GM12801 (cell line): ENCODE measurements around the gene EDARADD.

Experiments used
- TF ChIP-seq, protein P1 (sequence below): IDR thresholded peaks from one replicate; pipeline ENCODE4 v1.5.1; 2011; ENCODE audit warnings: control low read depth; ENCODE audit not compliant: insufficient read length; ENCODE audit errors: extremely low read depth

EDARADD gene

DNA sequence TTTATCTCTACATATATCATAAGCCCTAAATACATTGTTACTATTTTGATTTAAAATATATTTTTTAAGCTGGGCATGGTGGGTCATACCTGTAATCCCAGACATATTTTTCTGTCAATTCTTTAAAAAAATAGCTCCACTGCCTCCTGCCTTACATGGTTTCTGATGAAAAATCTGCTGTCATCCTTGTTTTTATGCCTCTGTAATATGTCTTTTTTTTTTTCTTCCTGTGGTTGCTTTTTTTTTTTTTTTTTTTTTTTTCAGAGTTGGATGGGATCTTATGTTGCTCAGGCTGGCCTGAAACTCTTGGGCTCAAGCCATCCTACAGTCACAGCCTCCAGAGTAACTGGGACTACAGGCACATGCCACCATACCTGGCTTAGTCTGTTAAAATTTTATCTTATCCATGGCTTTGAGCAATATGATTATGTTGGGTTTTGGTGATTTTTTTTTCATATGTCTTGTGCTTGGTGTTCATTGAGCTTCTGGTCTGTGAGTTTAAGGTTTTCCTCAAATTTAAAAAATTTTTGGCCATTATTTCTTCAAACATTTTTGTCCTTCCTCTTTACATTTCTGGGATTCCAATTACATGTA, 12.4 kb upstream of the EDARADD start:
- TF ChIP-seq, protein P1, sequence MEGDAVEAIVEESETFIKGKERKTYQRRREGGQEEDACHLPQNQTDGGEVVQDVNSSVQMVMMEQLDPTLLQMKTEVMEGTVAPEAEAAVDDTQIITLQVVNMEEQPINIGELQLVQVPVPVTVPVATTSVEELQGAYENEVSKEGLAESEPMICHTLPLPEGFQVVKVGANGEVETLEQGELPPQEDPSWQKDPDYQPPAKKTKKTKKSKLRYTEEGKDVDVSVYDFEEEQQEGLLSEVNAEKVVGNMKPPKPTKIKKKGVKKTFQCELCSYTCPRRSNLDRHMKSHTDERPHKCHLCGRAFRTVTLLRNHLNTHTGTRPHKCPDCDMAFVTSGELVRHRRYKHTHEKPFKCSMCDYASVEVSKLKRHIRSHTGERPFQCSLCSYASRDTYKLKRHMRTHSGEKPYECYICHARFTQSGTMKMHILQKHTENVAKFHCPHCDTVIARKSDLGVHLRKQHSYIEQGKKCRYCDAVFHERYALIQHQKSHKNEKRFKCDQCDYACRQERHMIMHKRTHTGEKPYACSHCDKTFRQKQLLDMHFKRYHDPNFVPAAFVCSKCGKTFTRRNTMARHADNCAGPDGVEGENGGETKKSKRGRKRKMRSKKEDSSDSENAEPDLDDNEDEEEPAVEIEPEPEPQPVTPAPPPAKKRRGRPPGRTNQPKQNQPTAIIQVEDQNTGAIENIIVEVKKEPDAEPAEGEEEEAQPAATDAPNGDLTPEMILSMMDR: no peak

DNA sequence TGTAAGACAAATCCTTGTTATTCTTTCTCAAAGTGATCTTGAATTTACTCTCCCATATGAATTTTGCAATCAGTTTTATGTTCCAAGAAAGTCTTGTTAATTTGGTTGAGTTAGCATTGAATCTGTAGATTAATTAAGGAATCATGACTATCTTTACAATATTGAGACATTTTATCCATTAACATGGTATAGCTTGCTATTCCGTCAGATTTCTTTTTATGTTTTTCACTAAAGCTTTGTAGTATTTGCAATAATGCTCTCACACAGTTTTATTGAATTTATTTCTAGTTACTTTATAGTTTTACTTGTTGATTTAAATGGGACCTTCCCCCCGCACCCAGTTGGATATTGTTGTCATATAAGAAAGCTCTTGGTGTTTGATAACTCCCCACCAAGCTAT, 5.8 kb upstream of the EDARADD start:
- TF ChIP-seq, protein P1: no peak

DNA sequence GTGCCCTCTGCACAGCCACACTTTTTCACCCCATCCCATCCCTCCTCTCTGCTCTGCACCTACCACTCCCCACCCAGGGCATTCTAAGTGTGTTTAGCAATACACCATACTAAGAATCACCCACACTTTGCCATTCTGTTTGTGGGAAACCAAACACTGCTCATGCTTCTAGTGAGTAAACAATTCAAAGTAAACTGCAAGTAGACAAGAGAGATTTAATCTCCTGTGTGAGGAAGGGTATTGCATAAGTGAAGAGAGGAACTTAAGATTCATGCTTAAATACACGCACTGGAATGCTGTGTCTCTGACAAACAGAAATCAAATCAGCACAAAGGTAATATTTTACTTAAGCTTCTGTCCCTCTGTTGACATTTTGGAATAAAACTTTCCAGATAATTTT, 4.8 kb upstream of the EDARADD start:
- TF ChIP-seq, protein P1: no peak

DNA sequence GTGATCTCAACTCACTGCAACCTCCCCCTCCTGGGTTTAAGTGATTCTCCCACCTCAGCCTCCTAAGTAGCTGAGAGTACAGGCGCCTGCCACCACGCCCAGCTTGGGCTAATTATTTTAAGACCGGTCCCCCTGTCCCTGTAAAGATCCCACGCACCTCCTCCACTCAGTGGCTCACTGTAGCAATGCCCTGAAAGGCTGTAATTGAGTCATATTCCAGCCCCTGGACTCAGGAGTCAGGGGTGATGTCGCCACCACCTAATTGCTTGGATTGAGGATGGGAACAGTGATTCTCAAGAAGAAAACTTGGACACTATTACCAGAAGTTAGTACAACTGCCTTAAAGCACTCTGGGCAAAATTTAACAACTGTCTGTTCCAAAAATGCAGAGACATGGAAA, 3.1 kb upstream of the EDARADD start:
- TF ChIP-seq, protein P1: no peak

DNA sequence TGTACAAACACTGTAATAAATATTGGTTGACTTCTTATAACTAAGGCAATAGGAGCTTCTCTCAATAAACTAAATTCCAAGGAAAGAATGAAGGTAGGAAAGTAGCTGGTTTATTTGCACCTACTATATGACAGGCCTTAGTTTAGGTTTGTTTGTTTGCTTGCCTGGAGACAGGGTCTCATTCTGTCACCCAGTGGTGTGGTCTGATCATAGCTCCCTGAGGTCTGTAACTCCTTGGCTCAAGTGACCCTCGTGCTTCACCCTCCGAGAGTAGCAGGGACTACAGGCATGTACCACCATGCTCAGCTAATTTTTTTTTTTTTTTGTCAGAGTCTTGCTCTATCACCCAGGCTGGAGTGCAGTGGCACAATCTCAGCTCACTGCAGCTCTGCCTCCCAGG, 1.9 kb upstream of the EDARADD start:
- TF ChIP-seq, protein P1: no peak

DNA sequence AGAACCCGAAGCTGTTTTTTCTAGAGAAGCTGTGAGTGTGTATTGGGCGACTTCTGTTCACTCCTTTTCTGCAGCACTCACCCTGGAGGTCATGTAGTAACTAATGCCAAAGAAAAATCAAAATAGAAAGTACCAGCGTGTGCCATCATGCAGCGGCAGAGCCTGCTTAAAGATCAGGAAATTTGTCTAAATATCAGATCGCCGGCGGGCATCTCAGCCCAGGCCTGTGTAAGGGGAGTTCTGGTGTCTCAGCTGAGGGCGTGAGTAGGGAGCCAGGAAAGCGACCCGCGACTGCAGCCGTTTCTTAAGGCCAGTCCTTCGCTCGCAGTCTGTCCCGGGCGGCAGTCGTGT, 768 bp downstream of the EDARADD start:
- TF ChIP-seq, protein P1: no peak

DNA sequence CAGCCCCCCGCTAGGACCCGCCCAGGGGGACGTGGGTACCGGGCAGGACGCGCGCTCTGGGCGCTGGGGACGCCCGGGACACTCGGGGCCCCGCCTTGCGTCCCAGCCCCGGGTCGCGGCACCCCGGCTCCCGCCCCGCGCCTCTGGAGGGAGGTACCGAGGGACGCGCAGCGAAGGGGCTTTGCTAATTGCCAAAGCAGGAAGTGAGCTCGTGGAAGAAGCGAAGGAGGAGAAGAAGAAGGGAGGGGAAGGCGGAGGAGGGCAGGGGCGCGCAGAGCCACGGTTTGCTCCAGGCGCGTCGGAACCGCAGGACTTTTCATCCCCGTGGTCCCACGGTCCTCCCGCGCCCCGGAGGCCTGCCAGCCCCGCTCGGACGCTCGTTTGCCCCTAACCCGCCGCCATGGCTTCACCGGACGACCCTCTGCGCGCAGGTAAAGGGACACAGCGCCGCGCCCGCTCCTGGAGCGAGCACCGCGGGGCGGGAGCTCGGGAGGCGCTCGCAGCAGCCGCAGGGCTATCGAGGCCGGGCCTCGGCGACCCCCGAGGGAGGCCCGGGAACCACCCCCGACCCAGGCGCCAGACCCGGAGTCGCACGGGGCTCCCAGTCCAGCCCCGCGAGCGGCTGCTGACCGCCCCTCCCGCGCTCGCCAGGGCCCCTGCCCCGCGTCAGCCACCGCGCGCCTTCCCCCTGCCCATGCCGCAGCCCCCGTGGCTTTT, 1.3 kb downstream of the EDARADD start:
- TF ChIP-seq, protein P1: no peak
